HCT116 (cell line): ENCODE results near the gene F13A1. TPM values are rescaled to one million over a fixed set of nuclear protein-coding genes. Genes with fewer than 3 reads are reported as not detected.

Experiments used
- ATAC-seq: fragments of 200-7000 bp; cut with Tn5 transposase; 2 replicates; pipeline ENCODE4 v1.9.1; 2020; ENCODE audit warnings: mild to moderate bottlenecking, moderate library complexity
- BruUV-seq: library from RNA; stranded (reverse); fragments of 400-500 nt; replicated peaks from 2 replicates; lab custom pipeline; 2021; lab: Mats Ljungman, UMichigan
- CTCF ChIA-PET: fragments of 300-600 bp; sonication (Branson Sonifier 250); formaldehyde crosslinking; loops from one replicate; lab custom pipeline; 2021; ENCODE audit warnings: antibody characterized with exemption; lab: Charles Lee
- POLR2A ChIA-PET: fragments of 300-600, 350-600 bp; sonication (Branson Sonifier 250); formaldehyde crosslinking; loops from one replicate; lab custom pipeline; 2021; ENCODE audit warnings: antibody characterized with exemption; lab: Charles Lee
- RAD21 ChIA-PET, 2 experiments: fragments of 300-600 bp; sonication (Branson Sonifier 250); formaldehyde crosslinking; loops; one replicate each; lab custom pipeline; 2023; ENCODE audit warnings: low total read pairs in 2 of 2; ENCODE audit not compliant: uncharacterized antibody in 2 of 2, unreplicated experiment in 2 of 2, low non-redundant PET in 1 of 2; lab: Charles Lee
- DNase-seq: peaks from one replicate; pipeline ENCODE4 v3.0.0-alpha.2; 2010; ENCODE audit warnings: low read depth, low spot score
- H2AFZ ChIP-seq: fragments of 200-600 bp; shearing (Covaris generic), sonication (generic); 2 replicates; pipeline ENCODE4 v1.6.1; 2017; ENCODE audit warnings: low read depth, mixed run types, mixed read lengths, antibody characterized with exemption, low read length; ENCODE audit not compliant: poor library complexity, severe bottlenecking
- H3K27ac ChIP-seq: 2 replicates; pipeline ENCODE4 v1.5.1; 2012; ENCODE audit warnings: low read depth, low read length
- H3K27me3 ChIP-seq: fragments of 200-600 bp; sonication (generic); 2 replicates; pipeline ENCODE4 v1.6.1; 2016; ENCODE audit warnings: mixed run types, low read length, mixed read lengths; ENCODE audit not compliant: insufficient read depth
- H3K36me3 ChIP-seq, 2 experiments: fragments of 200-500 bp in 1 of 2; fragments of 200-600 bp in 1 of 2; sonication (Bioruptor generic) in 1 of 2; sonication (generic) in 1 of 2; 2 replicates each; pipeline versions ENCODE4 v1.5.1 to v1.6.1; 2014 to 2016; ENCODE audit warnings: low read length in 2 of 2, inconsistent platforms in 1 of 2, mixed read lengths in 1 of 2, mixed run types in 1 of 2; ENCODE audit not compliant: insufficient read depth in 2 of 2, control insufficient read depth in 1 of 2
- H3K4me1 ChIP-seq, 2 experiments: fragments of 200-600 bp in 1 of 2; sonication (generic) in 1 of 2; 2 replicates each; pipeline versions ENCODE4 v1.5.1 to v1.6.1; 2012 to 2017; ENCODE audit warnings: low read length in 2 of 2, inconsistent platforms in 1 of 2, mild to moderate bottlenecking in 1 of 2, mixed read lengths in 1 of 2, mixed run types in 1 of 2, moderate library complexity in 1 of 2; ENCODE audit not compliant: insufficient read depth in 2 of 2, control insufficient read depth in 1 of 2
- H3K4me2 ChIP-seq: fragments of 200-600 bp; sonication (generic); 2 replicates; pipeline ENCODE4 v1.6.1; 2017; ENCODE audit warnings: mixed run types, low read length, mixed read lengths
- H3K4me3 ChIP-seq, 2 experiments: fragments of 200-600 bp in 1 of 2; sonication (generic) in 1 of 2; replicated peaks in 1 of 2; 2 replicates each; pipeline ENCODE4 v1.5.1; 2011 to 2016; ENCODE audit warnings: low read length in 2 of 2, control low read depth in 1 of 2, low read depth in 1 of 2, mild to moderate bottlenecking in 1 of 2, mixed read lengths in 1 of 2, mixed run types in 1 of 2
- H3K79me2 ChIP-seq: fragments of 200-600 bp; sonication (generic); 2 replicates; pipeline ENCODE4 v1.6.1; 2017; ENCODE audit warnings: mild to moderate bottlenecking, mixed run types, low read length, moderate library complexity, mixed read lengths; ENCODE audit not compliant: insufficient read depth
- H3K9ac ChIP-seq: fragments of 200-600 bp; sonication (generic); 2 replicates; pipeline ENCODE4 v1.6.1; 2016; ENCODE audit warnings: low read length, mixed read lengths
- H3K9me2 ChIP-seq: fragments of 200-600 bp; sonication (generic), shearing (Covaris generic); 2 replicates; pipeline ENCODE4 v1.6.1; 2017; ENCODE audit warnings: mixed run types, mild to moderate bottlenecking, moderate library complexity; ENCODE audit not compliant: insufficient read depth
- H3K9me3 ChIP-seq, 2 experiments: fragments of 200-500 bp in 1 of 2; fragments of 200-600 bp in 1 of 2; sonication (Bioruptor generic) in 1 of 2; sonication (generic) in 1 of 2; 2 replicates each; pipeline ENCODE4 v1.6.1; 2014 to 2017; ENCODE audit warnings: low read length in 2 of 2, mixed read lengths in 2 of 2, inconsistent platforms in 1 of 2, low read depth in 1 of 2, mild to moderate bottlenecking in 1 of 2, mixed run types in 1 of 2, moderate library complexity in 1 of 2; ENCODE audit not compliant: control insufficient read depth in 1 of 2, insufficient read depth in 1 of 2
- H4K20me1 ChIP-seq: fragments of 200-600 bp; sonication (generic), shearing (Covaris generic); 2 replicates; pipeline ENCODE4 v1.6.1; 2017; ENCODE audit warnings: mixed run types, mild to moderate bottlenecking, moderate library complexity; ENCODE audit not compliant: insufficient read depth
- FOSL1 ChIP-seq: IDR thresholded peaks from 2 replicates; pipeline ENCODE4 v1.6.1; 2012; ENCODE audit warnings: low read depth
- RAD21 ChIP-seq: IDR thresholded peaks from 2 replicates; pipeline ENCODE4 v1.6.1; 2012; ENCODE audit warnings: low read depth, mild to moderate bottlenecking
- SIN3A ChIP-seq: IDR thresholded peaks from 2 replicates; pipeline ENCODE4 v1.6.1; 2012; ENCODE audit warnings: low read depth
- SRF ChIP-seq: IDR thresholded peaks from 2 replicates; pipeline ENCODE4 v1.6.1; 2012; ENCODE audit warnings: low read depth
- TCF7L2 ChIP-seq: IDR thresholded peaks from 2 replicates; pipeline ENCODE4 v1.7.0; 2011; ENCODE audit warnings: borderline replicate concordance, inconsistent platforms; ENCODE audit not compliant: insufficient read depth, insufficient read length; ENCODE audit errors: extremely low read depth
- YY1 ChIP-seq: IDR thresholded peaks from 2 replicates; pipeline ENCODE4 v1.6.1; 2011; ENCODE audit warnings: low read length, low read depth, moderate library complexity, mild to moderate bottlenecking; ENCODE audit not compliant: insufficient replicate concordance; ENCODE audit errors: extremely low read depth
- ZFX ChIP-seq: fragments of 450-650 bp; IDR thresholded peaks from 2 replicates; pipeline ENCODE4 v1.6.1; 2017
- intact Hi-C: fragments of 100-400 bp; cut with micrococcal nuclease; formaldehyde crosslinking; loops from 2 replicates; pipeline ENCODE4 v1.10.0; 2022
- total RNA-seq: library from RNA; stranded (reverse); gene quantifications from one replicate; pipeline ENCODE4 v1.2.1, GENCODE V29; 2021; ENCODE audit not compliant: unreplicated experiment
- TF ChIP-seq, protein P1 (sequence below): IDR thresholded peaks from 2 replicates; pipeline ENCODE4 v1.6.1; 2011; ENCODE audit warnings: mild to moderate bottlenecking, low read length, moderate library complexity; ENCODE audit not compliant: insufficient replicate concordance; ENCODE audit errors: extremely low read depth
- TF ChIP-seq, protein P2 (sequence below): IDR thresholded peaks from 2 replicates; pipeline ENCODE4 v1.6.1; 2012

Gene F13A1
- total RNA-seq, 1 experiment from 2014 or later: 0.34 TPM

DNA sequence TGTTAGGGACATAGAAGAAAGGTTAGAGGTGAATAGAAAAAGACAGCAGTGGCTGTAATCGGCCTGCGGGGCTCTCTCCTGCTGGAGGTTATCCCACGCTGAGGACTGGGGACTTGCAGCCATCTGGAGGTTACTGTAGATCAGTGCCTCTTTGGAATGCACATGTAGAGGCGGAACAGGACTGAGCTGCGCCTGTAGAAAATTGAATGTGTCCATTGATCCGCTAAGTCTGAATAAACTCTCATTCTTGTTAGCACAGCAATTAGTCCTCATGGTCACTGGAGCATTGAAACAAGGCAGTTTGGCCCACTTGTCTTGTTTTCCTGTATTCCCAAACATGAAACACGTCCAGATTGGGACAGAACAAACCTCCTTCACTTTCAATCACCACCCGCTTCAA lies 46.3 kb upstream of the F13A1 start:
- ChIA-PET CTCF (no interaction called here), RAD21 (no interaction called here), POLR2A (no interaction called here)
- H2AFZ ChIP-seq: no peak overlapping the region
- no peaks in the 10 kb centered on the region for H3K36me3 ChIP-seq
- no peak overlapping the region for H3K27ac ChIP-seq
- H4K20me1 ChIP-seq: no peaks in the 10 kb centered on the region
- H3K79me2 ChIP-seq: no peaks in the 10 kb centered on the region
- no peak overlapping the region for H3K9ac ChIP-seq
- H3K4me1 ChIP-seq: no peaks in the 10 kb centered on the region
- H3K9me2 ChIP-seq: no peaks in the 10 kb centered on the region
- TF ChIP-seq RAD21 (no peak), SIN3A (no peak), YY1 (no peak), TCF7L2 (no peak), ZFX (no peak), FOSL1 (no peak), SRF (no peak)
- TF ChIP-seq, protein P1, sequence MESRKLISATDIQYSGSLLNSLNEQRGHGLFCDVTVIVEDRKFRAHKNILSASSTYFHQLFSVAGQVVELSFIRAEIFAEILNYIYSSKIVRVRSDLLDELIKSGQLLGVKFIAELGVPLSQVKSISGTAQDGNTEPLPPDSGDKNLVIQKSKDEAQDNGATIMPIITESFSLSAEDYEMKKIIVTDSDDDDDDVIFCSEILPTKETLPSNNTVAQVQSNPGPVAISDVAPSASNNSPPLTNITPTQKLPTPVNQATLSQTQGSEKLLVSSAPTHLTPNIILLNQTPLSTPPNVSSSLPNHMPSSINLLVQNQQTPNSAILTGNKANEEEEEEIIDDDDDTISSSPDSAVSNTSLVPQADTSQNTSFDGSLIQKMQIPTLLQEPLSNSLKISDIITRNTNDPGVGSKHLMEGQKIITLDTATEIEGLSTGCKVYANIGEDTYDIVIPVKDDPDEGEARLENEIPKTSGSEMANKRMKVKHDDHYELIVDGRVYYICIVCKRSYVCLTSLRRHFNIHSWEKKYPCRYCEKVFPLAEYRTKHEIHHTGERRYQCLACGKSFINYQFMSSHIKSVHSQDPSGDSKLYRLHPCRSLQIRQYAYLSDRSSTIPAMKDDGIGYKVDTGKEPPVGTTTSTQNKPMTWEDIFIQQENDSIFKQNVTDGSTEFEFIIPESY: no peak
- TF ChIP-seq, protein P2, sequence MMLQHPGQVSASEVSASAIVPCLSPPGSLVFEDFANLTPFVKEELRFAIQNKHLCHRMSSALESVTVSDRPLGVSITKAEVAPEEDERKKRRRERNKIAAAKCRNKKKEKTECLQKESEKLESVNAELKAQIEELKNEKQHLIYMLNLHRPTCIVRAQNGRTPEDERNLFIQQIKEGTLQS: no peak
- intact Hi-C loops: no loop called here
- ATAC-seq (no peak), DNase-seq (no peak)
- H3K4me3 ChIP-seq: no peak overlapping the region
- no TSS peak for BruUV-seq
- no peak overlapping the region for H3K4me2 ChIP-seq
- H3K27me3 ChIP-seq: 0 out of 2 replicates have a peak, but pooled peaks cover 3% of the 10 kb centered on the region
- no peaks in the 10 kb centered on the region for H3K9me3 ChIP-seq
